HepG2 (cell line): Measurements from ENCODE around the gene NSD2. TPM values are rescaled to one million over a fixed set of nuclear protein-coding genes. Genes with fewer than 3 reads are reported as not detected.

Experiments used
- ATAC-seq: fragments of 200-7000 bp; cut with Tn5 transposase; 3 replicates; pipeline ENCODE4 v1.9.1; 2020; ENCODE audit warnings: mild to moderate bottlenecking, moderate library complexity
- BruUV-seq: library from RNA; stranded (reverse); fragments of 400-500 nt; replicated peaks from 2 replicates; lab custom pipeline; 2021; lab: Mats Ljungman, UMichigan
- CTCF ChIA-PET: fragments of 300-600 bp; formaldehyde crosslinking; extraction: SDS; loops from one replicate; lab custom pipeline; 2021; ENCODE audit warnings: low total read pairs, inconsistent platforms, low intra/inter-chr PET ratio; lab: Yijun Ruan, JAX
- POLR2A ChIA-PET: fragments of 350-600 bp; sonication (Branson Sonifier 250); formaldehyde crosslinking; loops from one replicate; lab custom pipeline; 2020; ENCODE audit warnings: antibody characterized with exemption, inconsistent platforms; lab: Yijun Ruan, JAX
- DNase-seq: peaks from one replicate; pipeline ENCODE4 v3.0.0-alpha.2; 2015; ENCODE audit warnings: low spot score
- FAIRE-seq: peaks from 3 replicates; lab custom pipeline; 2011; peaks lifted over from hg19 to GRCh38; lab: Jason Lieb, UNC
- H2AFZ ChIP-seq: one replicate; pipeline ENCODE4 v1.6.1; 2011; ENCODE audit warnings: low read length, inconsistent platforms
- H3K27ac ChIP-seq: fragments of 300-600 bp; 3 replicates; pipeline ENCODE4 v1.8.0; 2011; ENCODE audit warnings: mixed run types, mild to moderate bottlenecking, mixed read lengths, low read length, inconsistent platforms; ENCODE audit not compliant: insufficient read depth; ENCODE audit errors: extremely low read length
- H3K27me3 ChIP-seq, 2 experiments: fragments of 200-600 bp in 1 of 2; 2 replicates in 1 of 2; 3 replicates in 1 of 2; pipeline versions ENCODE4 v1.6.0 to v1.8.0; 2011; ENCODE audit warnings: low read length in 2 of 2, mild to moderate bottlenecking in 2 of 2, moderate library complexity in 2 of 2, inconsistent platforms in 1 of 2; ENCODE audit not compliant: insufficient read depth in 2 of 2, control insufficient read depth in 1 of 2
- H3K36me3 ChIP-seq, 2 experiments: fragments of 200-600 bp in 1 of 2; replicated peaks in 1 of 2; 2 replicates in 1 of 2; 3 replicates in 1 of 2; pipeline versions ENCODE4 v1.5.1 to v1.8.0; 2011; ENCODE audit warnings: low read length in 2 of 2, inconsistent platforms in 1 of 2; ENCODE audit not compliant: insufficient read depth in 2 of 2, control insufficient read depth in 1 of 2
- H3K4me1 ChIP-seq: 2 replicates; pipeline ENCODE4 v1.5.1; 2012; ENCODE audit warnings: low read length, inconsistent platforms; ENCODE audit not compliant: insufficient read depth
- H3K4me2 ChIP-seq: 2 replicates; pipeline ENCODE4 v1.6.0; 2011; ENCODE audit warnings: low read depth, low read length, inconsistent platforms
- H3K4me3 ChIP-seq, 3 experiments: fragments of 200-600 bp in 1 of 3; sonication (generic), shearing (Covaris generic) in 1 of 3; replicated peaks in 1 of 3; 2 replicates each; pipeline ENCODE4 v1.5.1; 2011 to 2016; ENCODE audit warnings: low read length in 3 of 3, inconsistent platforms in 2 of 3, low read depth in 2 of 3, mild to moderate bottlenecking in 2 of 3, control low read depth in 1 of 3, mixed read lengths in 1 of 3; ENCODE audit not compliant: insufficient read depth in 1 of 3
- H3K79me2 ChIP-seq: one replicate; pipeline ENCODE4 v1.6.1; 2011; ENCODE audit warnings: low read length, inconsistent platforms; ENCODE audit not compliant: insufficient read depth
- H3K9ac ChIP-seq: 2 replicates; pipeline ENCODE4 v1.6.0; 2011; ENCODE audit warnings: mild to moderate bottlenecking, low read depth, low read length, inconsistent platforms; ENCODE audit not compliant: insufficient read depth
- H3K9me3 ChIP-seq: 2 replicates; pipeline ENCODE4 v1.5.1; 2012; ENCODE audit warnings: mild to moderate bottlenecking, low read length
- H4K20me1 ChIP-seq: 2 replicates; pipeline ENCODE4 v1.6.0; 2011; ENCODE audit warnings: inconsistent platforms, mild to moderate bottlenecking, low read length, moderate library complexity; ENCODE audit not compliant: insufficient read depth
- BATF2 ChIP-seq: sonication (generic); formaldehyde crosslinking; IDR thresholded peaks from 2 replicates; pipeline ENCODE4 v1.8.0; 2022; ENCODE audit warnings: mild to moderate bottlenecking, missing genetic modification reagents, moderate library complexity
- FIP1L1 ChIP-seq: fragments of 200-400 bp; formaldehyde crosslinking; IDR thresholded peaks from 2 replicates; pipeline ENCODE4 v1.6.1; 2018; ENCODE audit warnings: low read depth, mild to moderate bottlenecking, low read length, moderate library complexity, borderline replicate concordance; ENCODE audit not compliant: insufficient read depth
- FOXC1 ChIP-seq: sonication (generic); formaldehyde crosslinking; IDR thresholded peaks from 2 replicates; pipeline ENCODE4 v1.8.0; 2022; ENCODE audit warnings: mild to moderate bottlenecking, missing genetic modification reagents, borderline replicate concordance
- GMEB1 ChIP-seq: sonication (generic); formaldehyde crosslinking; IDR thresholded peaks from 2 replicates; pipeline ENCODE4 v1.5.1; 2020; ENCODE audit warnings: missing genetic modification reagents, mild to moderate bottlenecking, borderline replicate concordance
- MAFG ChIP-seq: sonication (generic); formaldehyde crosslinking; IDR thresholded peaks from 2 replicates; pipeline ENCODE4 v1.5.1; 2020; ENCODE audit warnings: mild to moderate bottlenecking, missing genetic modification reagents
- NFRKB ChIP-seq: fragments of 450-650 bp; IDR thresholded peaks from 2 replicates; pipeline ENCODE4 v1.6.1; 2017
- PBX3 ChIP-seq: sonication (generic); formaldehyde crosslinking; IDR thresholded peaks from 2 replicates; pipeline ENCODE4 v1.8.1; 2023; ENCODE audit warnings: missing genetic modification reagents, inconsistent platforms, borderline replicate concordance
- PHF21A ChIP-seq: sonication (generic); formaldehyde crosslinking; IDR thresholded peaks from 2 replicates; pipeline ENCODE4 v1.5.0; 2020; ENCODE audit warnings: mild to moderate bottlenecking, missing genetic modification reagents
- PRPF4 ChIP-seq: fragments of 200-400 bp; formaldehyde crosslinking; IDR thresholded peaks from 2 replicates; pipeline ENCODE4 v1.6.1; 2016; ENCODE audit warnings: low read length, low read depth; ENCODE audit not compliant: poor library complexity, severe bottlenecking
- RBFOX2 ChIP-seq: fragments of 200-400 bp; formaldehyde crosslinking; IDR thresholded peaks from 2 replicates; pipeline ENCODE4 v1.6.1; 2017; ENCODE audit warnings: low read depth, mild to moderate bottlenecking, low read length
- RFX3 ChIP-seq: IDR thresholded peaks from 2 replicates; pipeline ENCODE4 v1.6.1; 2016; ENCODE audit warnings: missing biosample characterization, missing genetic modification reagents
- SCMH1 ChIP-seq: sonication (generic); formaldehyde crosslinking; IDR thresholded peaks from 2 replicates; pipeline ENCODE4 v1.9.0; 2021; ENCODE audit warnings: missing genetic modification reagents, mild to moderate bottlenecking, borderline replicate concordance
- TMF1 ChIP-seq: sonication (generic); formaldehyde crosslinking; IDR thresholded peaks from 2 replicates; pipeline ENCODE4 v1.8.1; 2022; ENCODE audit warnings: low read depth, missing genetic modification reagents
- ZFX ChIP-seq: sonication (generic); formaldehyde crosslinking; IDR thresholded peaks from 2 replicates; pipeline ENCODE4 v1.4.0; 2020; ENCODE audit warnings: mild to moderate bottlenecking, low read depth, missing genetic modification reagents, moderate library complexity
- ZMYM4 ChIP-seq: sonication (generic); formaldehyde crosslinking; IDR thresholded peaks from 2 replicates; pipeline ENCODE4 v1.8.1; 2023; ENCODE audit warnings: mild to moderate bottlenecking, missing genetic modification reagents
- ZNF17 ChIP-seq: sonication (generic); formaldehyde crosslinking; IDR thresholded peaks from 2 replicates; pipeline ENCODE4 v1.5.0; 2020; ENCODE audit warnings: mild to moderate bottlenecking, missing genetic modification reagents
- ZNF839 ChIP-seq: sonication (generic); formaldehyde crosslinking; IDR thresholded peaks from 2 replicates; pipeline ENCODE4 v1.4.0; 2020; ENCODE audit warnings: missing genetic modification reagents, mild to moderate bottlenecking, borderline replicate concordance
- ZSCAN25 ChIP-seq: sonication (generic); formaldehyde crosslinking; IDR thresholded peaks from 2 replicates; pipeline ENCODE4 v1.8.0; 2022; ENCODE audit warnings: mild to moderate bottlenecking, missing genetic modification reagents
- WGBS: methylation state at CpG from one replicate; pipeline ENCODE4 v1.1.6; 2017; ENCODE audit warnings: low lambda C conversion rate; 5-methylcytosine and 5-hydroxymethylcytosine counted together
- in situ Hi-C: cut with HindIII; loops from 2 replicates; pipeline ENCODE4 v1.10.0; 2017; ENCODE audit warnings: low pct_unique_long_range_greater_than_20kb; ENCODE audit not compliant: extremely low pct_ligation_motif_present
- intact Hi-C: fragments of 100-400 bp; cut with micrococcal nuclease; formaldehyde crosslinking; loops from one replicate; pipeline ENCODE4 v1.10.0; 2022; ENCODE audit not compliant: unreplicated experiment
- polyA plus RNA-seq, 8 experiments: library from polyadenylated mRNA; depleted of rRNA in 3 of 8; stranded (reverse) in 7 of 8; unstranded in 1 of 8; fragments of >200 nt; fragmentation: Illumina TruSeq in 4 of 8; extraction: Trizol in 4 of 8; gene quantifications; 2 replicates each; pipeline versions ENCODE4 v1.2.1 to v1.2.3, GENCODE V29; 2011 to 2016; ENCODE audit warnings: low read depth in 4 of 8, missing spikeins in 1 of 8, mixed read lengths in 1 of 8; ENCODE audit not compliant: insufficient read depth in 1 of 8
- total RNA-seq, 5 experiments: library from RNA; depleted of rRNA; stranded (reverse); fragments of >200 nt; fragmentation: Illumina TruSeq; extraction: Trizol; gene quantifications; 2 replicates each; pipeline ENCODE4 v1.2.3, GENCODE V29; 2016; ENCODE audit warnings: low read depth in 1 of 5

NSD2 gene
- total and polyA plus RNA-seq, 2 of the 13 experiments (the other 11 are each of a cell fraction or from before 2014, with no cell fraction given), result 22.0 to 65.9 TPM

- TF ChIP-seq PRPF4 (no peak), ZSCAN25 (no peak), ZMYM4 (CRISPR knock-in tag) (no peak), FIP1L1 (no peak), FOXC1 (CRISPR knock-in tag) (no peak), TMF1 (CRISPR knock-in tag) (no peak), MAFG (CRISPR knock-in tag) (no peak)
Measured at GRCh38 chr4:1880332-1880731, 9.1 kb downstream of the NSD2 start (continued).

GRCh38 chr4:1882850-1883271, 11.7 kb downstream of the NSD2 start:
- POLR2A ChIA-PET, result no interaction called here
- FAIRE-seq (no peak), ATAC-seq (no peak), DNase-seq (no peak)
- in situ Hi-C loops (no loop called here), intact Hi-C loops (no loop called here)
- peaks cover 44% of the 10 kb centered on the region for H3K4me1 ChIP-seq
- no TSS peak for BruUV-seq
- peaks cover 45% of the 10 kb centered on the region for H4K20me1 ChIP-seq
- H2AFZ ChIP-seq, result no peak overlapping the region
- peaks cover 93% of the 10 kb centered on the region for H3K79me2 ChIP-seq
- no peak overlapping the region for H3K9ac ChIP-seq
- no peak overlapping the region for H3K4me3 ChIP-seq
- H3K36me3 ChIP-seq, result peaks cover 3 to 5% of the 10 kb centered on the region in 2 experiments; a peak in 2 of 5 replicates
- H3K4me2 ChIP-seq, result no peak overlapping the region
- no peaks in the 10 kb centered on the region for H3K9me3 ChIP-seq
- no peaks in the 10 kb centered on the region for H3K27me3 ChIP-seq
- no peak overlapping the region for H3K27ac ChIP-seq
- CTCF ChIA-PET, result no interaction called here
- WGBS, result 100% methylated on average over 1 of the region's 1 CpG
- no peak for TF ChIP-seq ZNF839 (CRISPR knock-in tag)
- no peak for TF ChIP-seq PHF21A (CRISPR knock-in tag)
- no peak for TF ChIP-seq SCMH1 (CRISPR knock-in tag)
- TF ChIP-seq ZFX, result no peak
- no peak for TF ChIP-seq RFX3 (CRISPR knock-in tag)
- no peak for TF ChIP-seq PBX3 (CRISPR knock-in tag)
- TF ChIP-seq GMEB1 (CRISPR knock-in tag), result no peak
- no peak for TF ChIP-seq ZNF17 (CRISPR knock-in tag)
- no peak for TF ChIP-seq NFRKB
- no peak for TF ChIP-seq RBFOX2
- TF ChIP-seq BATF2 (CRISPR knock-in tag), result no peak
